ENCODE data around the gene GNAO1.

GRCh38 chr16:56357241-56357764 lies 166.0 kb downstream of the GNAO1 start:
- TF ChIP-seq POLR2A (IDR thresholded peaks at IDR 0.05), result no peak
- no peak for TF ChIP-seq CTCF (IDR thresholded peaks at IDR 0.05)
- no peak for TF ChIP-seq POLR2AphosphoS5 (IDR thresholded peaks at IDR 0.05)
